Omental fat pad (tissue), 4 donors: ENCODE results near the gene SVIL. TPM values are rescaled to one million over a fixed set of nuclear protein-coding genes. Genes with fewer than 3 reads are reported as not detected.

Experiments
- ATAC-seq: fragments of 150-250 bp; one replicate; pipeline ENCODE4 v1.9.1; 2016; ENCODE audit warnings: mild to moderate bottlenecking, moderate library complexity; ENCODE audit not compliant: low FRiP score
- DNase-seq: peaks from one replicate; pipeline ENCODE4 v3.0.0-alpha.2; 2019; ENCODE audit warnings: low spot score
- total RNA-seq, 4 donors: library from RNA; depleted of rRNA; stranded (reverse); fragments of >200 nt; gene quantifications; one replicate each; pipeline ENCODE4 v1.1.0, GENCODE V29; 2016
- TF ChIP-seq, protein P1 (sequence below), 3 donors: fragments of 450-650 bp; IDR thresholded peaks; one replicate each; pipeline ENCODE4 v1.5.1; 2016 to 2017; ENCODE audit warnings: antibody characterized with exemption in 3 of 3, mild to moderate bottlenecking in 3 of 3, moderate library complexity in 2 of 3

SVIL gene
- total RNA-seq, 4 donors from 2014 or later, result 22.8 to 44.4 (median 30.5) TPM

GRCh38 chr10:29532256-29532878, 102.4 kb downstream of the SVIL start:
- TF ChIP-seq, protein P1, sequence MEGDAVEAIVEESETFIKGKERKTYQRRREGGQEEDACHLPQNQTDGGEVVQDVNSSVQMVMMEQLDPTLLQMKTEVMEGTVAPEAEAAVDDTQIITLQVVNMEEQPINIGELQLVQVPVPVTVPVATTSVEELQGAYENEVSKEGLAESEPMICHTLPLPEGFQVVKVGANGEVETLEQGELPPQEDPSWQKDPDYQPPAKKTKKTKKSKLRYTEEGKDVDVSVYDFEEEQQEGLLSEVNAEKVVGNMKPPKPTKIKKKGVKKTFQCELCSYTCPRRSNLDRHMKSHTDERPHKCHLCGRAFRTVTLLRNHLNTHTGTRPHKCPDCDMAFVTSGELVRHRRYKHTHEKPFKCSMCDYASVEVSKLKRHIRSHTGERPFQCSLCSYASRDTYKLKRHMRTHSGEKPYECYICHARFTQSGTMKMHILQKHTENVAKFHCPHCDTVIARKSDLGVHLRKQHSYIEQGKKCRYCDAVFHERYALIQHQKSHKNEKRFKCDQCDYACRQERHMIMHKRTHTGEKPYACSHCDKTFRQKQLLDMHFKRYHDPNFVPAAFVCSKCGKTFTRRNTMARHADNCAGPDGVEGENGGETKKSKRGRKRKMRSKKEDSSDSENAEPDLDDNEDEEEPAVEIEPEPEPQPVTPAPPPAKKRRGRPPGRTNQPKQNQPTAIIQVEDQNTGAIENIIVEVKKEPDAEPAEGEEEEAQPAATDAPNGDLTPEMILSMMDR (IDR thresholded peaks at IDR 0.05), result no peak
- ATAC-seq, result no peak
- DNase-seq, result no peak

DNA sequence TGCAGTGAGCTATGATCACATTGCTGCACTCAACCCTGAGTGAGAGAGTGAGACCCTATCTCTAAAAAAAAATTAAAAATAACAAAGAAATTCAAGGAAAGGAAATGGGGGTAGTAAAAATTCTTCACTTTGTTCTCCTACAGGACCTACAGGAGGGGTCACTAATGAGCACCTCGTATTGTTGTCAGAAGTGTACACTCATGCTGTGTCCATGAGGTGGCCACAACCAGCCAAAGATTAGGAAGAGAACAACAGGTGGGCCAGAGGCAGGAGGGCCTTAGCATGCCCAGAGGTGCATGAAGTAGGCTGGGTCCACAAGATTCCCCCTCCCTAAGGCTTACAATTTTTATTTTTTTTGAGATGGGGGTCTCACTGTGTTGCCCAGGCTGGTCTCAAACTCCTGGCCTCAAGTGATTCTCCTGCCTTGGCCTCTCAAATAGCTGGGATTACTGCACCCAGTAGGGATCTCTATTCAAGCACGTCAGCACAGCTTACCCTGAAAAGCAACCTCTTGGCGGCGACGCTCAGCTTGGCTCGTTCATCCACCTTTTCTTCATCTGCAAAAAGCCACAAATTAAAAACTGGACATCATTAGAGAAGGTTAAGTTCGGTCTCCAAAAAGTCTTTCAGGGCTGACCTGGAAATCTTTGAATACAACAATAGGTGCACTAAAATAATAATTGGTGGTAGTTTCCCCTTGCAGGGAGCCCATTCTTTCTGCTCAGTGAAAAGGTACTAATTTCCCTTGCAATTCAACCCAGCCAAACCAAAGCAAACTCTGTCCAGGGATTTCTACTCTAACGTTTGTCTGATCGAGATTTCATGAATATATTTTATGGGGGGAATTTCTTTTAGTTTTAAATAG, 104.4 kb downstream of the SVIL start:
- TF ChIP-seq, protein P1 (IDR thresholded peaks at IDR 0.05), result no peak
- no peak for ATAC-seq

DNA sequence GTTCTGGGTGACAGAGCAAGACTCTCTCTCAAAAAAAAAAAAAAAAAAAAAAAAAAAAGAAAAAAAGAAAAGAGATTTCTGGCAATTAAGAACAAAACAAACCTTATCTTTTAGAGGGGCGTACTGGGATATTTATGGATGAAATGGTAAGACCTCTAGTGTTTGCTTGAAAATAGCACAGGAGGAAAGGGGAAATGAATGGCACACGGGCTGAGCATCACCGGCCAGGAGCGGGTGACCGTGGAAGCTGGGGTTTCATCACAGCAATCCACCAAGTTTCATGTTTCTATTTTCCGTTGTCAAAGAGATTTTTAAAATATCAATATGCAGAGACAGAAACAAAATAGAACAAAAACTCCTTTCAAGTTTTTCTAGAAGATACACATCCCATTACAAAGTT, 105.6 kb downstream of the SVIL start:
- ATAC-seq (no peak), DNase-seq (no peak)
- TF ChIP-seq, protein P1 (IDR thresholded peaks at IDR 0.05), result no peak

More for the DNA sequence above, 104.4 kb downstream of the SVIL start:
- no peak for DNase-seq

GRCh38 chr10:29525762-29526161, 109.0 kb downstream of the SVIL start:
- TF ChIP-seq, protein P1 (IDR thresholded peaks at IDR 0.05), result no peak
- ATAC-seq (no peak), DNase-seq (no peak)

DNA sequence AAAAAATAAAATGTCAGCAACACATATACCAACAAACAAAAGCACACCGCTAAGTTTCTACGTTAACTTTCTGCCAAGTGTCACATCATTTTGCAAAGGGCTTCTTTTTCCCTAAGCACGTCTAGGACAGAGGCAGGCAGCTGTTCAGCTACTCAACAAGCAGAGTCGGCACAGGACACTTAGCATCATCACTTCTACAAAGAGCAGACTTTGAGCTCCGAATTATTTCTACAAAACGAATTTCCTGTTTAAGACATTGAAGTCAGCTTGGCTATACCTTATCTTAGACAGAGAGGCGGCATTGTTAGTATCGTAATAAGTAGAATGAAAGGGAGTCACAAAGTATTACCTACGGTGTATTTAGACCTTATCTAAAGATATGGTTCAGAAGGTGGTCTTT, 110.1 kb downstream of the SVIL start:
- DNase-seq, result no peak
- ATAC-seq, result no peak
- TF ChIP-seq, protein P1 (IDR thresholded peaks at IDR 0.05), result no peak

DNA sequence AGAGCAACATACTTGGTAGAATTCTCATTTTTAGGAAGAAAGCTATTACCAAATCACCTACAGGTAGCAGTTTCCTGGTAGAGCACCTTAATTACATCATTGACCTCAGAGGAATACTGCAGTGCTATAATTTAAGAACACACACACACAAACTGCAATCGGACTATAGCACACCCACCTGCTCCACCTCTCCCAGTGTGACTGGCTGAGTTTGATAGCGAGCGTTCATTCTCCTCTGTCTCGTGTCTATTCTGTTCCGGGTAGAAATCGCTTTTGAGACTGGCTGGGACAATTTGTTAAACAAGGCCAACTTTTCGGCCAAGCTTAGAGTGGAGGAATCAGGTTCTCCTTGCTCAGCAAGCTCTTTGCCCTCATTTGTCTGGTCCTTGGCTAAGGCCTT, 110.5 kb downstream of the SVIL start:
- no peak for DNase-seq
- ATAC-seq, result no peak

More for the DNA sequence above, 110.5 kb downstream of the SVIL start:
- TF ChIP-seq, protein P1 (IDR thresholded peaks at IDR 0.05), result no peak
